Adrenal gland (tissue), 12 donors: ENCODE results near the gene PLRG1. TPM values are rescaled to one million over a fixed set of nuclear protein-coding genes. Genes with fewer than 3 reads are reported as not detected.

Source experiments
- DNase-seq, 7 donors: peaks; one replicate each; pipeline ENCODE4 v3.0.0-alpha.2; 2019 to 2020
- H3K27ac ChIP-seq, 5 donors: fragments of 200-600 bp; sonication (generic) in 4 of 5; 1 replicate in 3 of 5; 2 replicates in 2 of 5; pipeline versions ENCODE4 v1.5.1 to v1.8.0; 2016 to 2020; ENCODE audit warnings: mild to moderate bottlenecking in 1 of 5
- H3K27me3 ChIP-seq: fragments of 200-600 bp; 2 replicates; pipeline ENCODE4 v1.8.0; 2021
- H3K36me3 ChIP-seq, 2 donors: fragments of 200-600 bp; replicated peaks in 1 of 2; 1 replicate in 1 of 2; 2 replicates in 1 of 2; pipeline versions ENCODE4 v1.5.1 to v1.8.0; 2018 to 2022
- H3K4me1 ChIP-seq, 2 donors: fragments of 200-600 bp; replicated peaks in 1 of 2; 1 replicate in 1 of 2; 2 replicates in 1 of 2; pipeline versions ENCODE4 v1.5.1 to v1.8.0; 2018 to 2021
- H3K4me3 ChIP-seq, 4 donors: fragments of 200-600 bp; sonication (generic) in 3 of 4; one replicate each; pipeline ENCODE4 v1.5.1; 2016 to 2018
- H3K9me3 ChIP-seq, 3 donors: fragments of 200-600 bp; sonication (generic) in 1 of 3; replicated peaks in 1 of 3; 1 replicate in 2 of 3; 2 replicates in 1 of 3; pipeline versions ENCODE4 v1.5.1 to v1.8.0; 2016 to 2021
- CTCF ChIP-seq, 6 experiments: fragments of 450-650 bp in 4 of 6; fragments of 200-600 bp in 2 of 6; sonication (generic) in 1 of 6; IDR thresholded peaks; 1 replicate in 5 of 6; 2 replicates in 1 of 6; pipeline versions ENCODE4 v1.5.1 to v1.8.0; 2016 to 2021; ENCODE audit warnings: antibody characterized with exemption in 6 of 6, mild to moderate bottlenecking in 2 of 6, moderate library complexity in 1 of 6
- POLR2A ChIP-seq, 2 donors: fragments of 450-650 bp; IDR thresholded peaks; one replicate each; pipeline ENCODE4 v1.6.1; 2017; ENCODE audit warnings: antibody characterized with exemption in 2 of 2, mild to moderate bottlenecking in 2 of 2, moderate library complexity in 1 of 2
- WGBS, 4 donors: extraction: QIAGEN DNeasy Blood & Tissue Kit in 2 of 4; methylation state at CpG; one replicate each; pipeline versions ENCODE4 v1.1.5 to v1.1.7; 2013 to 2017; 5-methylcytosine and 5-hydroxymethylcytosine counted together
- intact Hi-C, 2 donors: fragments of 100-400 bp; cut with DNase I; formaldehyde crosslinking; loops; one replicate each; pipeline versions ENCODE4 v1.14.1 to v1.15.0; 2022 to 2023
- polyA plus RNA-seq, 3 donors: library from polyadenylated mRNA; stranded (reverse); fragments of 200-250 nt in 2 of 3; fragments of 350-450 nt in 1 of 3; fragmentation: Illumina TruSeq in 1 of 3; extraction: RNeasy Lipid Tissue Mini Kit (QIAGEN cat#74804) in 1 of 3; gene quantifications; one replicate each; pipeline ENCODE4 v1.2.3, GENCODE V29; 2013 to 2014
- total RNA-seq, 9 donors: library from RNA; depleted of rRNA in 4 of 9; stranded (reverse); fragments of >200 nt in 4 of 9; fragments of 120-200 nt in 1 of 9; fragmentation: NEBNext Ultra II Directional in 1 of 9; extraction: Animal tissue kit (Norgen Biotek cat#: 25700) in 1 of 9; gene quantifications; one replicate each; pipeline versions ENCODE4 v1.1.0 to v1.2.4, GENCODE V29; 2013 to 2023
- donor health status: healthy with polysubstance abuse.
- donor health status: Bipolar disorder and iron deficiency.
- donor health status: DM: yes; HTN: yes; CAD: no.
- donor health status: DM: no; HTN: no; CAD: no.
- donor health status: DM: no; HTN: no; CAD: no.
- donor health status: DM: yes; HTN: yes; CAD: no.

The PLRG1 gene
- total and polyA plus RNA-seq, 12 donors, result 37.2 to 71.4 (median 54.3) TPM

GRCh38 chr4:154578919-154579318 lies 28.7 kb upstream of the PLRG1 start:
- Histone ChIP-seq H3K4me3 (no peak overlapping the region), H3K9me3 (no peaks in the 10 kb centered on the region), H3K27ac (no peak overlapping the region), H3K36me3 (no peaks in the 10 kb centered on the region), H3K27me3 (peaks cover 6% of the 10 kb centered on the region), H3K4me1 (no peaks in the 10 kb centered on the region)
- 57 to 82% (median 68%) methylated on average over 1 of the region's 1 CpG for WGBS, 4 donors
- no peak for DNase-seq
- no peak for TF ChIP-seq POLR2A (IDR thresholded peaks at IDR 0.05)
- TF ChIP-seq CTCF (IDR thresholded peaks at IDR 0.05), result no peak
- intact Hi-C loops, result no loop called here

- H3K36me3 ChIP-seq, result no peaks in the 10 kb centered on the region
- no peaks in the 10 kb centered on the region for H3K9me3 ChIP-seq
- no peak overlapping the region for H3K27ac ChIP-seq
- TF ChIP-seq POLR2A (IDR thresholded peaks at IDR 0.05) (no peak), CTCF (IDR thresholded peaks at IDR 0.05) (no peak)
- H3K4me1 ChIP-seq, result no peaks in the 10 kb centered on the region
- WGBS, 4 donors, result 62 to 77% (median 65%) methylated on average over 2 of the region's 2 CpGs
- intact Hi-C loops, result no loop called here
- no peak overlapping the region for H3K4me3 ChIP-seq
- peaks cover 6% of the 10 kb centered on the region for H3K27me3 ChIP-seq
- DNase-seq, result no peak
These were observed 27.1 kb upstream of the PLRG1 start for GRCh38 chr4:154577324-154577723.

GRCh38 chr4:154574311-154574710 lies 24.1 kb upstream of the PLRG1 start:
- Histone ChIP-seq H3K9me3 (no peaks in the 10 kb centered on the region), H3K27me3 (peaks cover 6% of the 10 kb centered on the region), H3K27ac (no peak overlapping the region), H3K4me3 (no peak overlapping the region), H3K36me3 (no peaks in the 10 kb centered on the region), H3K4me1 (no peaks in the 10 kb centered on the region)
- TF ChIP-seq POLR2A (IDR thresholded peaks at IDR 0.05) (no peak), CTCF (IDR thresholded peaks at IDR 0.05) (no peak)
- no peak for DNase-seq
- intact Hi-C loops, result no loop called here
- 69 to 96% (median 78%) methylated on average over 3 of the region's 3 CpGs for WGBS, 4 donors

GRCh38 chr4:154573190-154573870 lies 23.1 kb upstream of the PLRG1 start:
- no peak for DNase-seq
- Histone ChIP-seq H3K9me3 (no peaks in the 10 kb centered on the region), H3K27me3 (peaks cover 6% of the 10 kb centered on the region), H3K4me3 (no peak overlapping the region), H3K36me3 (no peaks in the 10 kb centered on the region), H3K4me1 (no peaks in the 10 kb centered on the region), H3K27ac (no peak overlapping the region)
- 67 to 82% (median 73%) methylated on average over 5 of the region's 5 CpGs for WGBS, 4 donors
- intact Hi-C loops, result no loop called here
- TF ChIP-seq CTCF (IDR thresholded peaks at IDR 0.05) (no peak), POLR2A (IDR thresholded peaks at IDR 0.05) (no peak)
